Activated CD4-positive, alpha-beta memory T cell treated with anti-CD3 and anti-CD28 coated beads for 36 hours (primary cell): ENCODE results near the gene BTRC. TPM values are rescaled to one million over a fixed set of nuclear protein-coding genes. Genes with fewer than 3 reads are reported as not detected.

Experiments used
- CTCF ChIA-PET: fragments of 350-600 bp; sonication (Branson Sonifier 250); formaldehyde crosslinking; loops from one replicate; lab custom pipeline; 2021; ENCODE audit warnings: antibody characterized with exemption, inconsistent platforms; lab: Charles Lee
- POLR2A ChIA-PET: fragments of 350-600 bp; sonication (Branson Sonifier 250); formaldehyde crosslinking; loops from one replicate; lab custom pipeline; 2021; ENCODE audit warnings: antibody characterized with exemption; lab: Charles Lee
- DNase-seq: peaks from one replicate; pipeline ENCODE4 v3.0.0-alpha.2; 2020
- H3K27ac Mint-ChIP-seq: one replicate; pipeline ENCODE4 v1.8.0; 2021; ENCODE audit warnings: mixed read lengths
- H3K27me3 Mint-ChIP-seq: one replicate; pipeline ENCODE4 v1.8.0; 2021; ENCODE audit warnings: mixed read lengths
- H3K36me3 Mint-ChIP-seq: one replicate; pipeline ENCODE4 v1.8.0; 2021; ENCODE audit warnings: mixed read lengths
- H3K4me1 Mint-ChIP-seq: one replicate; pipeline ENCODE4 v1.8.0; 2021; ENCODE audit warnings: low read depth, mixed read lengths
- H3K4me3 Mint-ChIP-seq: one replicate; pipeline ENCODE4 v1.8.0; 2021; ENCODE audit warnings: mild to moderate bottlenecking, mixed read lengths
- H3K9me3 Mint-ChIP-seq: one replicate; pipeline ENCODE4 v1.8.0; 2021; ENCODE audit warnings: mixed read lengths
- intact Hi-C: fragments of 100-400 bp; cut with micrococcal nuclease; formaldehyde crosslinking; loops from one replicate; pipeline ENCODE4 v1.15.1; 2023
- total RNA-seq, 2 experiments: library from RNA; stranded (reverse); gene quantifications; one replicate each; pipeline ENCODE4 v1.2.3, GENCODE V29; 2021

Gene BTRC
- total RNA-seq, 2 experiments from 2014 or later, result 18.2 to 18.6 TPM

DNA sequence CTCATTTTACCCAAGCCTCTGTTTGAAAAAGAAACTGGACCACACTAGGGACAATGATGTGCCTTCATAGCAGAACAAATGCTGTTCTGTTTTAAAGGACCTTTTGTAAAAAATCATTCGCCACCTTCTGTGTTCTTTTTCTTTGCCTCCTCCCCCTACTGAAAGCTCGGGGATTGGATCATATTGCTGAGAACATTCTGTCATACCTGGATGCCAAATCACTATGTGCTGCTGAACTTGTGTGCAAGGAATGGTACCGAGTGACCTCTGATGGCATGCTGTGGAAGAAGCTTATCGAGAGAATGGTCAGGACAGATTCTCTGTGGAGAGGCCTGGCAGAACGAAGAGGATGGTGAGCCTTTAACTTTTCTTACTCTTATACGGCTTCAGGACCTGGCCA lies 171.9 kb downstream of the BTRC start:
- CTCF ChIA-PET, result interaction anchor here (1.0 to 1.1 kb wide), 2 partner anchors 44 to 59 kb away, joined by 3 read pairs; no protein-coding TSS in a partner anchor
- Mint-ChIP-seq H3K27ac (no peak overlapping the region), H3K27me3 (no peaks in the 10 kb centered on the region), H3K4me3 (no peak overlapping the region), H3K36me3 (no peaks in the 10 kb centered on the region), H3K4me1 (no peaks in the 10 kb centered on the region), H3K9me3 (no peaks in the 10 kb centered on the region)
- intact Hi-C loops, result no loop called here
- no peak for DNase-seq
- POLR2A ChIA-PET, result no interaction called here

DNA sequence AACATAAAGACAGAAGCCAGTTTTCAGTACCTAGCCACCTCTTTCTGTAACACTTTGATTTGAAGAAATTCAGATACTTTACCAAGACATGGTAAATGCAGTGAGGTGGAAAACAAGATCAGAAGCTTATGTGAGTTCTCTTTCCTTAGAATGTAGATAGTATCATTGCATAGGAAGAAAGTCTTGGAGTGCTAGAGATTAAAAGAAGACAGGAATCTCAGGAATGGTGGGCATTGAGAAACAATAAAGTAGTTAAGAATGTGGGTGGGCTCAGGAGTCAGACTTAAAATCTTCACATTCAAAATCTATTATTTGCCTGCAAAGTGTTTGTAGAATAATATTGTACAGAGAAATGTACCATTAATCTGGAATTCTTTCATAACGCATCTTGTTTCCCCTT lies 175.2 kb downstream of the BTRC start:
- Mint-ChIP-seq H3K27ac (no peak overlapping the region), H3K9me3 (no peaks in the 10 kb centered on the region), H3K4me1 (no peaks in the 10 kb centered on the region), H3K36me3 (peaks cover 7% of the 10 kb centered on the region), H3K4me3 (no peak overlapping the region), H3K27me3 (no peaks in the 10 kb centered on the region)
- ChIA-PET CTCF (no interaction called here), POLR2A (no interaction called here)
- DNase-seq, result no peak
- intact Hi-C loops, result no loop called here

DNA sequence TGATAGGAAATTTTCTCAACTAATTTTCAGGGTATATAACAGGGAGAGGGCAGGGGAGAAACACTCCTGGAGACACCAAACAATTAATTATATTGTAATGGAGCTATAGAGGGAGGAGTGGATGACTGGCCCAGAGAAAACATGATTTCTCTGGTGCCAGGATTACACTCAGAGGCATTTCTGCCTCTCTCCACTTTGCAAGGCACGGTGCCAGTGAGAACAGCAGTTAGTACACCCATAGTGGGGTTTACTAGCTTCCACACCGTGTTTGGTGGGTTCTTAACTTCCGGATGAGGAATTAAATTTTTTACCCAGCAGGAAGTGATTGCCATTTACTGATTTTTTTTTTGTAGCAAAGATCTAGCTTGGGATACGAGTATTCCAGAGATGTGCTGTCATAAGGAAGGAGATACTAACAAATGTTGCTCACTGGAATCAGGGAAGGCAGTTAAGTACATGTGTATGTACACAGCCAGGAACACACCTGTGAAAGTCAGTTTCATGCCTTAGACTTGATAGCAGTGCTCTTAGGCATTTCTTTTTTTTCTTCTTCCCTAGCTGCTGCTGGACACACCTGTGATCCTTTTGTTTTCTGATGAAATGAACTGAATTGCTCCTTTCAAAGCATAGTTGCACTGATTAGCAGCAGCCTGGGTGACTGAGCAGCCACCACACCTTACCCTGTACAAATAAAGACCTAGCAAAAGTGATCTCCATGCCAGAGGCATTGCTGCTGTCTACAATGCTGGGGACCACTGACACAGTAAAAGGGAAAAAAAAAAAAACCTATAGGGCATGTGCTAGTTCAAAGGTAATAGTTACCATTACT lies 176.0 kb downstream of the BTRC start:
- H3K4me3 Mint-ChIP-seq, result no peak overlapping the region
- H3K36me3 Mint-ChIP-seq, result peaks cover 12% of the 10 kb centered on the region
- POLR2A ChIA-PET, result no interaction called here
- H3K27ac Mint-ChIP-seq, result no peak overlapping the region
- no peaks in the 10 kb centered on the region for H3K27me3 Mint-ChIP-seq
- H3K9me3 Mint-ChIP-seq, result no peaks in the 10 kb centered on the region
- intact Hi-C loops, result no loop called here
- no peak for DNase-seq
- CTCF ChIA-PET, result no interaction called here
- H3K4me1 Mint-ChIP-seq, result no peaks in the 10 kb centered on the region

DNA sequence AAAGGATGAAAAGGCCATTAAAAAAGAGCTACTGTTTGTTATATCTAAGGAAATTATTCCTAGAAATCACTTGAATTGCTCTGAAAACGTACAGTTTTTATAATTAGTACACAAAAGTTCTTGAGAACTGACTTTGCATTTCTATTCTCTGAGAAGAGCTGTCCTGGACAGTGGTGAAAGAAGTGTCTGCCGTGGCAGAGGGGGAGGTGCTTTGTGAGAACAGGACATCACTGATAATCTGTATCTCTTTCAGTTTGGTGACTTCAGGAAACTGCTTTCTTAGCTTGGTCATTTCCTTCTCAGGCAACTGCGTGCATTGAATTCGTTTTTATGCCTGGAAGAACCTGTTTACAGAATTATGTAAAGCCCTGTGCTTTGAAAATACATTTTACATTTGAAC lies 182.0 kb downstream of the BTRC start:
- peaks cover 18% of the 10 kb centered on the region for H3K36me3 Mint-ChIP-seq
- POLR2A ChIA-PET, result no interaction called here
- intact Hi-C loops, result loop anchor here (2.0 kb wide), 1 partner anchor 35 kb away; no protein-coding TSS in a partner anchor

DNA sequence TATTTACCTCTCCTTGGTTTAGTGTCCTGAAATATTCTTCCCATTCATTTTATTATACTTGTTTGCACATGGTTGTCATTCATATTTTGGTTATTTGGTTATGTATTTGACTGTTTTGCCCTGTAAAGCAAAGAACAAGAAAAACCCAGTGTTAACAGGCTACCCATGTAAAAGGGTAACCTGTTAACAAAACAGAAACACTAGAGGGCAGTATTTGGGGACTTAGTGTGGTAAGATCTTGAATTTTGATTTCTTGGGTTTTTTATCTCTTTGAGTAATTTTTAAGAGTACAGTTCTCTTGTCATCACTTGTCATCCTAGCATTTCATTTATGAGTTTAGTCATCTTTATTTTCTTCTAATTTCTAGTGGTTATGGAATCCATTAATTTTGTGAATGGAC lies 182.8 kb downstream of the BTRC start:
- intact Hi-C loops, result loop anchor here (2.0 kb wide), 1 partner anchor 34 kb away; no protein-coding TSS in a partner anchor
- ChIA-PET CTCF (interaction anchor here (1.0 to 3.9 kb wide), 4 partner anchors 31 to 323 kb away, joined by 3 to 29 read pairs (median 4); no protein-coding TSS in a partner anchor), POLR2A (no interaction called here)
- DNase-seq, result no peak
- Mint-ChIP-seq H3K27ac (no peak overlapping the region), H3K4me1 (no peaks in the 10 kb centered on the region), H3K27me3 (no peaks in the 10 kb centered on the region), H3K4me3 (no peak overlapping the region), H3K36me3 (peaks cover 18% of the 10 kb centered on the region), H3K9me3 (no peaks in the 10 kb centered on the region)

More for the DNA sequence above, 182.0 kb downstream of the BTRC start:
- H3K27me3 Mint-ChIP-seq, result no peaks in the 10 kb centered on the region
- H3K4me1 Mint-ChIP-seq, result no peaks in the 10 kb centered on the region
- no peak for DNase-seq
- no peak overlapping the region for H3K4me3 Mint-ChIP-seq
- no peak overlapping the region for H3K27ac Mint-ChIP-seq
- H3K9me3 Mint-ChIP-seq, result no peaks in the 10 kb centered on the region
- CTCF ChIA-PET, result interaction anchor here (0.5 to 3.9 kb wide), 11 partner anchors 9 to 326 kb away, joined by 3 to 29 read pairs (median 3); no protein-coding TSS in a partner anchor

- H3K4me3 Mint-ChIP-seq, result no peak overlapping the region
- H3K9me3 Mint-ChIP-seq, result no peaks in the 10 kb centered on the region
- ChIA-PET CTCF (interaction anchor here (1.4 to 3.9 kb wide), 2 partner anchors 32 to 37 kb away, joined by 3 to 29 read pairs; no protein-coding TSS in a partner anchor), POLR2A (no interaction called here)
- DNase-seq, result no peak
- peaks cover 10% of the 10 kb centered on the region for H3K36me3 Mint-ChIP-seq
- H3K27me3 Mint-ChIP-seq, result no peaks in the 10 kb centered on the region
- no peak overlapping the region for H3K27ac Mint-ChIP-seq
- intact Hi-C loops, result no loop called here
- H3K4me1 Mint-ChIP-seq, result no peaks in the 10 kb centered on the region
These were observed 184.5 kb downstream of the BTRC start for GRCh38 chr10:101538446-101538845.

- Mint-ChIP-seq H3K36me3 (peaks cover 3% of the 10 kb centered on the region), H3K4me1 (peaks cover 3% of the 10 kb centered on the region), H3K27ac (no peak overlapping the region), H3K9me3 (no peaks in the 10 kb centered on the region), H3K4me3 (no peak overlapping the region), H3K27me3 (no peaks in the 10 kb centered on the region)
- intact Hi-C loops, result no loop called here
- CTCF ChIA-PET, result interaction anchor here (1.2 kb wide), 1 partner anchor 302 kb away, joined by 4 read pairs; no protein-coding TSS in a partner anchor
- POLR2A ChIA-PET, result no interaction called here
- no peak for DNase-seq
These were observed 191.9 kb downstream of the BTRC start for GRCh38 chr10:101545898-101546297.

DNA sequence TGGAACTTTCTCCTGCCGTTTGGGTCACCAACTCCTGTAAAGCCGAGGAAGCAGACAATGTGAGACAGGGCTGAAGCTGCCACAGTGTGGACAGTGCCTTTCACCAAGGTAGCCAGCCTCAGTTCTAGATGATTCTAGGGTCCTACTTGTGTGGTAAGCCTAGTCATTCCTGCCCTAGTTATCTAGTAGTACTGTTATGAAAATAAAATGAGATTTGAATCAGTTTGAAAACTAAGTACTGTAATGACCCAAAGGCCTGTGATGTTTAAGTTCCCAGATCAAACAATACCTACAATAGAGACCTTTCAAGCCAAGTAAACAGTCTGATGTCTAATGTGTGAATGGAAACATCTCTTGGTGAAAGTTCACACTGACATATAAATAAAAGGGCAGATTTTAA lies 197.0 kb downstream of the BTRC start:
- Mint-ChIP-seq H3K9me3 (no peaks in the 10 kb centered on the region), H3K4me3 (no peak overlapping the region), H3K36me3 (peaks cover 12% of the 10 kb centered on the region), H3K4me1 (peaks cover 11% of the 10 kb centered on the region), H3K27ac (no peak overlapping the region), H3K27me3 (no peaks in the 10 kb centered on the region)
- ChIA-PET CTCF (interaction anchor here (1.0 kb wide), 1 partner anchor 84 kb away, joined by 3 read pairs; no protein-coding TSS in a partner anchor), POLR2A (interaction anchor here (0.6 kb wide), 1 partner anchor 53 kb away, joined by 6 read pairs; no protein-coding TSS in a partner anchor)
- intact Hi-C loops, result no loop called here
- no peak for DNase-seq

DNA sequence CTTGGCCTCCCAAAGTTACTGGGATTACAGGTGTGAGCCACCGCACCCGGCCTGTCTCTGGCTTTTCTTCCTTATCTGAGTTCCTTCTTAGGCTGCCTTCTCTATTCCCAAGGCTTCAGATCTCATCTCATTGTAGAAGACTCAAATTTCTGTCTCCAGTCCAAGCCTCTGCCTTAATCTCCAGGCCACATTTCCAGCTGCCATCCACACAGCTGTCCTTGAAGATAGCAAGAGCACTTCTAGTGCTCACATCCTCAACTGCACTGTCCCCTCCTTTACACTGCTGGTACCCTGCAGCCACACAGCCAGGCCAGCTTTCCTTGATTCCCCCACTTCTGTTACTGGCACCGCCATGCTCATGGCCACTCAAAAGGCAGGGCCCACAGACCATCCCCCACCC lies 198.5 kb downstream of the BTRC start:
- Mint-ChIP-seq H3K27ac (no peak overlapping the region), H3K36me3 (peaks cover 12% of the 10 kb centered on the region), H3K4me1 (peaks cover 11% of the 10 kb centered on the region), H3K9me3 (no peaks in the 10 kb centered on the region), H3K4me3 (no peak overlapping the region), H3K27me3 (no peaks in the 10 kb centered on the region)
- intact Hi-C loops, result no loop called here
- no peak for DNase-seq
- ChIA-PET CTCF (interaction anchor here (1.6 kb wide), 1 partner anchor 19 kb away, joined by 7 read pairs; no protein-coding TSS in a partner anchor), POLR2A (no interaction called here)

DNA sequence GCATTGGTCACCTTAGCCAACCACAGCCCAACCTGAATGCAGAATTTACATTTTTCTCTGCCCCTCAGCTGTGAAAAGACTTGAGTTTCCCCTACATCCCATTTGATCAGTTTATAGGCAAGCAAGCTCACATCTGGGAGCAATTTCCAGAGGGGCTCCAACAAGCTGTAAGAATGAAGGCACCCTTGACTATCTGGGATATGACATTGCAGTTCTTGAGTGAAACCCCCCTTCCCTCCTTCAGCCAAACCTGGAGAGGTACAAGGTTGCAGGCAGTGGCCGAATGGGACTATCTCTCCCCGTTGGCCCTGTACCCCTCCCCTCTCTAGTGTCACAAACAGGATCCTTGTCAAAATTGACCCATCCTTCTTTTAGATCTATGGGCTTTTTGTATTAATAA lies 203.6 kb downstream of the BTRC start:
- Mint-ChIP-seq H3K27me3 (no peaks in the 10 kb centered on the region), H3K36me3 (peaks cover 7% of the 10 kb centered on the region), H3K27ac (no peak overlapping the region), H3K4me3 (no peak overlapping the region), H3K4me1 (peaks cover 14% of the 10 kb centered on the region), H3K9me3 (no peaks in the 10 kb centered on the region)
- intact Hi-C loops, result no loop called here
- no peak for DNase-seq
- CTCF ChIA-PET, result interaction anchor here (1.1 to 2.5 kb wide), 2 partner anchors 13 kb away, joined by 4 to 9 read pairs; no protein-coding TSS in a partner anchor
- POLR2A ChIA-PET, result no interaction called here

DNA sequence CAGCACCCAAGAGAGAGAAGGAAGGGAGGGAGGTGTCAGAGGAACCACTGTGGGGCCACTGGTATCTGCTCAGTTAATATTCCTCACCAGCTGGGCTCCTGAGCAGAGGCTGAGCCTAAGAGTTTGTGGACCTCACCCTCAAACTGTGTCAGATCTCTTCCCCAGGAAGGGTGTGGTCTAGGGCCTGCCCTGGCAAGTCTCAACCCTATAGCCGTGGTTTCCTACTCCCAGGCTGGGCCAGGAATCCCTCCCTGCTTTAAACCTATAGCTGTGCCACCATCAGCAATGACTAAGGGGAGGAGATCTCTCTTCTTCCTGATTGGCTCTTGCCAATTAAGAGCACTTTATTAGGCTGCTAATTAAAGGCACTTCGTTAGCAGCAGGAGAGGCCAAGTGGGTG lies 204.2 kb downstream of the BTRC start:
- Mint-ChIP-seq H3K27ac (no peak overlapping the region), H3K4me1 (peaks cover 14% of the 10 kb centered on the region), H3K27me3 (no peaks in the 10 kb centered on the region), H3K36me3 (peaks cover 4% of the 10 kb centered on the region), H3K9me3 (no peaks in the 10 kb centered on the region), H3K4me3 (no peak overlapping the region)
- CTCF ChIA-PET, result interaction anchor here (0.6 to 2.5 kb wide), 2 partner anchors 13 to 278 kb away, joined by 4 to 9 read pairs; no protein-coding TSS in a partner anchor
- POLR2A ChIA-PET, result no interaction called here
- no peak for DNase-seq
- intact Hi-C loops, result no loop called here
